Trophoblast cell (in vitro differentiated cells and primary cell): ENCODE measurements around the gene AGMO.

Experiments used
- DNase-seq, 2 donors: peaks; one replicate each; pipeline ENCODE4 v3.0.0-alpha.2; 2016
- H2AFZ ChIP-seq: 2 replicates; pipeline ENCODE4 v1.6.1; 2013; ENCODE audit warnings: low read length, moderate library complexity, mild to moderate bottlenecking; ENCODE audit not compliant: insufficient read depth, poor library complexity
- H2AK5ac ChIP-seq: 2 replicates; pipeline ENCODE4 v1.6.1; 2013; ENCODE audit warnings: mild to moderate bottlenecking, low read length
- H2BK120ac ChIP-seq: 2 replicates; pipeline ENCODE4 v1.6.1; 2013; ENCODE audit warnings: low read length, mild to moderate bottlenecking, moderate library complexity; ENCODE audit not compliant: insufficient read depth, poor library complexity
- H2BK12ac ChIP-seq: 2 replicates; pipeline ENCODE4 v1.6.1; 2013; ENCODE audit warnings: mild to moderate bottlenecking, low read length, moderate library complexity
- H2BK5ac ChIP-seq: 2 replicates; pipeline ENCODE4 v1.6.1; 2013; ENCODE audit warnings: low read length, low read depth, moderate library complexity, mild to moderate bottlenecking; ENCODE audit not compliant: poor library complexity
- H3K14ac ChIP-seq: 2 replicates; pipeline ENCODE4 v1.6.1; 2013; ENCODE audit warnings: mild to moderate bottlenecking, low read length
- H3K18ac ChIP-seq: 2 replicates; pipeline ENCODE4 v1.6.1; 2013; ENCODE audit warnings: mild to moderate bottlenecking, low read length
- H3K23ac ChIP-seq: 2 replicates; pipeline ENCODE4 v1.6.1; 2013; ENCODE audit warnings: low read length
- H3K27ac ChIP-seq: 2 replicates; pipeline ENCODE4 v1.5.1; 2013; ENCODE audit warnings: low read depth, mild to moderate bottlenecking, inconsistent platforms, low read length, moderate library complexity
- H3K27me3 ChIP-seq: 2 replicates; pipeline ENCODE4 v1.6.1; 2013; ENCODE audit warnings: inconsistent platforms, mild to moderate bottlenecking, low read length, moderate library complexity; ENCODE audit not compliant: insufficient read depth
- H3K36me3 ChIP-seq, 2 experiments: 1 replicate in 1 of 2; 2 replicates in 1 of 2; pipeline ENCODE4 v1.6.1; 2013; ENCODE audit warnings: low read length in 2 of 2, mild to moderate bottlenecking in 2 of 2, moderate library complexity in 1 of 2; ENCODE audit not compliant: insufficient read depth in 2 of 2, control insufficient read depth in 1 of 2
- H3K4ac ChIP-seq: 2 replicates; pipeline ENCODE4 v1.6.1; 2013; ENCODE audit warnings: low read depth, mild to moderate bottlenecking, low read length, moderate library complexity
- H3K4me1 ChIP-seq, 2 experiments: 1 replicate in 1 of 2; 2 replicates in 1 of 2; pipeline ENCODE4 v1.6.1; 2013; ENCODE audit warnings: low read length in 2 of 2, mild to moderate bottlenecking in 2 of 2, moderate library complexity in 1 of 2; ENCODE audit not compliant: insufficient read depth in 2 of 2, control insufficient read depth in 1 of 2
- H3K4me2 ChIP-seq: 2 replicates; pipeline ENCODE4 v1.6.1; 2013; ENCODE audit warnings: inconsistent platforms, mild to moderate bottlenecking, low read length, moderate library complexity
- H3K4me3 ChIP-seq: 2 replicates; pipeline ENCODE4 v1.5.1; 2013; ENCODE audit warnings: mild to moderate bottlenecking, low read depth, low read length, inconsistent platforms
- H3K79me1 ChIP-seq: one replicate; pipeline ENCODE4 v1.6.1; 2013; ENCODE audit warnings: low read length
- H3K79me2 ChIP-seq: 2 replicates; pipeline ENCODE4 v1.6.1; 2013; ENCODE audit warnings: low read length, mild to moderate bottlenecking; ENCODE audit not compliant: control insufficient read depth, insufficient read depth, poor library complexity
- H3K9ac ChIP-seq: 2 replicates; pipeline ENCODE4 v1.6.1; 2013; ENCODE audit warnings: mild to moderate bottlenecking, low read length
- H3K9me3 ChIP-seq: 2 replicates; pipeline ENCODE4 v1.6.1; 2013; ENCODE audit warnings: low read depth, mild to moderate bottlenecking, control low read depth, inconsistent platforms, low read length; ENCODE audit not compliant: insufficient read depth
- H4K12ac ChIP-seq: 2 replicates; pipeline ENCODE4 v1.6.1; 2013; ENCODE audit warnings: low read depth, mild to moderate bottlenecking, low read length, moderate library complexity
- H4K8ac ChIP-seq: 2 replicates; pipeline ENCODE4 v1.6.1; 2013; ENCODE audit warnings: low read depth, mild to moderate bottlenecking, low read length, moderate library complexity
- H4K91ac ChIP-seq: one replicate; pipeline ENCODE4 v1.6.1; 2013; ENCODE audit warnings: low read depth, mild to moderate bottlenecking, low read length, moderate library complexity
- WGBS: extraction: QIAGEN DNeasy Blood & Tissue Kit; methylation state at CpG from one replicate; pipeline ENCODE4 v1.1.7; 2013; ENCODE audit warnings: missing lambda C conversion rate; ENCODE audit not compliant: insufficient read length, insufficient coverage; ENCODE audit errors: extremely low coverage; 5-methylcytosine and 5-hydroxymethylcytosine counted together

Gene AGMO

DNA sequence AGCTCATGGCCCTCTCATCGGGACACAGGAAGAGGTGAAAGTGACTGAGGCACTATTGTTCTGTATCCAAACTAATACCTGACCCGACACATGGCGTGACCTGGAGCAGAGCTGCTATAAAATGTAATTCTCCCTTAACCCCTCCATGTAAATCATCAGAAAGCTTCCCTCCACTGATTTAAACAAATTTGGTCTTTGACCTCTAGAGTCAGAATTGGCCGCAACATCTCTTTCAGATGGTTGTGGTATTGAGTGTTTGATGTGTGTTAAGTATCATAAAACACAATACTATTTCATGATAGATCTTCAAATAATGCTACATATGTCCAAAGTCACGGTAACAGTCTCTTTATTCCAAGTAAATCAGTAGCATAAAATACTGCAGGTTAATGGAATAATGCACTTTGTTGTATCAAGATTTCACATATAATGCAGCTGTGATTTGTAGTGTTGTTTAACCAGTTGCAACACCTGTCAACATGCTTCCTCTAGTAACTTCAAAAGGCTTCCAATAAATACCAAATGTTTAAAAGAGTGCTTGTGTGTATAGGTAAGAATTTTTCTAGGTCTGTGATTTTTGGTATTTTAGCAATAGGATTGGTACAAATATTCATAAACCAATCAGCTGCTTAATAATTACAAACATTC lies 144.3 kb downstream of the AGMO start:
- DNase-seq: no peak
- H3K79me1 ChIP-seq: no peaks in the 10 kb centered on the region

GRCh38 chr7:15411019-15411418 lies 150.8 kb downstream of the AGMO start:
- Histone ChIP-seq H4K8ac (no peak overlapping the region), H3K4me3 (no peak overlapping the region), H3K79me1 (no peaks in the 10 kb centered on the region), H3K23ac (no peak overlapping the region), H2BK5ac (no peak overlapping the region), H3K27me3 (no peaks in the 10 kb centered on the region), H2AFZ (no peak overlapping the region), H3K4me1 (no peaks in the 10 kb centered on the region), H3K4ac (no peak overlapping the region), H3K27ac (no peak overlapping the region), H3K9ac (no peak overlapping the region), H3K9me3 (no peaks in the 10 kb centered on the region), H3K4me2 (no peak overlapping the region), H2AK5ac (no peak overlapping the region), H2BK120ac (no peak overlapping the region), H3K36me3 (no peaks in the 10 kb centered on the region), H3K18ac (no peak overlapping the region), H3K14ac (no peak overlapping the region), H4K12ac (no peak overlapping the region), H4K91ac (no peak overlapping the region), H3K79me2 (no peaks in the 10 kb centered on the region), H2BK12ac (no peak overlapping the region)
- WGBS: no CpG with 5 or more reads among the region's 2 CpGs
- DNase-seq: no peak

More for the DNA sequence above, 144.3 kb downstream of the AGMO start:
- H3K4me2 ChIP-seq: no peak overlapping the region
- no peak overlapping the region for H3K23ac ChIP-seq
- H3K79me2 ChIP-seq: no peaks in the 10 kb centered on the region
- no peak overlapping the region for H2AFZ ChIP-seq
- no peak overlapping the region for H3K4ac ChIP-seq
- H4K8ac ChIP-seq: no peak overlapping the region
- no peak overlapping the region for H2BK12ac ChIP-seq
- H2BK120ac ChIP-seq: no peak overlapping the region
- no peak overlapping the region for H3K4me3 ChIP-seq
- WGBS: no CpG with 5 or more reads among the region's 5 CpGs
- no peaks in the 10 kb centered on the region for H3K4me1 ChIP-seq
- H3K18ac ChIP-seq: no peak overlapping the region
- no peaks in the 10 kb centered on the region for H3K27me3 ChIP-seq
- H3K14ac ChIP-seq: no peak overlapping the region
- H3K27ac ChIP-seq: no peak overlapping the region
- H3K36me3 ChIP-seq: no peaks in the 10 kb centered on the region
- H4K91ac ChIP-seq: no peak overlapping the region
- H4K12ac ChIP-seq: no peak overlapping the region
- no peak overlapping the region for H2AK5ac ChIP-seq
- H2BK5ac ChIP-seq: no peak overlapping the region
- no peak overlapping the region for H3K9ac ChIP-seq
- H3K9me3 ChIP-seq: no peaks in the 10 kb centered on the region

DNA sequence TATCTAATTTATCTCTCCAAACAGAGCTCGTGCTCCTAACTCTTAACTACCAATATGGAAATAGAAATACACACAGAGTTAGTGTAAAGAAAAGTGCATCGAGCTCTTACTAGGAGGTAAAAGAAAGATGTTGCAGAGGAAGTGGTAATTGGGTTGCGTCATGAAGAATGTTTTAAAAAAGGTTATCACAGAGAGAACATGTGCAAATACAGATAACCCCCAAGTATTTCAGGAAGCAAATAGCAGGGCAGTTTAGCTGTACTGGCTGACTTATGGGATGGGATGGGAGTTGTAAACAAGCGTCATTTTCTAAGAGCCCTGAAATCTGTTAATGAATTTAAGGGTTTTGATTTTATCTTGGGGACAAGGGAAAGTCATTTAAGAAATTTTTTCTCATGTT lies 153.9 kb downstream of the AGMO start:
- H4K12ac ChIP-seq: no peak overlapping the region

DNA sequence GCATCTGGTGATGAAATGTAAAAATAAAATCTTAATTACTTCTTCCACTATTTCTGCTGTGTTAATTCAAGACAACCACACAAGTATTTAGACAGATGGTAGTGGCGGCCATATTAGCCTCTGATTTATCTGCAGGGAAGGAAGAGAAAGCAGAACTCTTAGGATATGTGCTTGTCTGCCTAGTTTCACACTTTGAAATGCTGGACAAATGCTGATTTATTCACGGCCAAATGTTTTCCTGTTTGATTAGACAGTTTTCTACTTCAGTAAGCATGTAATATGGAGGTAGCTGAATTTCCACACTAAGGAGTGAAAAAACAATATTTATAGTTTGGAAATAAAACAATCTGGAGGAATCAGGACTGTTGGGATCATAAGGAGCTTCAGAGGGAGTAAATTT lies 158.1 kb downstream of the AGMO start:
- H2BK5ac ChIP-seq: no peak overlapping the region
- H2BK12ac ChIP-seq: no peak overlapping the region
- no CpG with 5 or more reads among the region's 2 CpGs for WGBS
- H3K4me3 ChIP-seq: no peak overlapping the region
- H3K79me1 ChIP-seq: no peaks in the 10 kb centered on the region
- no peak overlapping the region for H4K8ac ChIP-seq
- H2BK120ac ChIP-seq: no peak overlapping the region
- no peaks in the 10 kb centered on the region for H3K4me1 ChIP-seq
- no peak for DNase-seq
- no peak overlapping the region for H3K23ac ChIP-seq
- H4K91ac ChIP-seq: no peak overlapping the region
- H2AK5ac ChIP-seq: no peak overlapping the region
- no peak overlapping the region for H3K9ac ChIP-seq
- H3K18ac ChIP-seq: no peak overlapping the region
- H3K79me2 ChIP-seq: no peaks in the 10 kb centered on the region
- H3K4me2 ChIP-seq: no peak overlapping the region
- no peak overlapping the region for H3K27ac ChIP-seq
- H3K9me3 ChIP-seq: no peaks in the 10 kb centered on the region
- H3K36me3 ChIP-seq: no peaks in the 10 kb centered on the region
- H3K27me3 ChIP-seq: no peaks in the 10 kb centered on the region
- H2AFZ ChIP-seq: no peak overlapping the region
- H4K12ac ChIP-seq: no peak overlapping the region
- no peak overlapping the region for H3K4ac ChIP-seq
- H3K14ac ChIP-seq: no peak overlapping the region

More for the DNA sequence above, 153.9 kb downstream of the AGMO start:
- Histone ChIP-seq H3K4me1 (no peaks in the 10 kb centered on the region), H2AFZ (no peak overlapping the region), H3K36me3 (no peaks in the 10 kb centered on the region), H3K4me2 (no peak overlapping the region), H3K9me3 (no peaks in the 10 kb centered on the region), H4K8ac (no peak overlapping the region), H3K4ac (no peak overlapping the region), H3K79me2 (no peaks in the 10 kb centered on the region), H3K27ac (no peak overlapping the region), H3K4me3 (no peak overlapping the region), H3K9ac (no peak overlapping the region), H3K27me3 (no peaks in the 10 kb centered on the region), H2BK5ac (no peak overlapping the region), H2AK5ac (no peak overlapping the region), H2BK12ac (no peak overlapping the region), H4K91ac (no peak overlapping the region), H3K79me1 (no peaks in the 10 kb centered on the region), H3K18ac (no peak overlapping the region), H2BK120ac (no peak overlapping the region), H3K14ac (no peak overlapping the region), H3K23ac (no peak overlapping the region)
- DNase-seq: no peak
- no CpG with 5 or more reads among the region's 4 CpGs for WGBS
